Neural cell (in vitro differentiated cells): ENCODE data around the gene FOXL2. TPM values are rescaled to one million over a fixed set of nuclear protein-coding genes. Genes with fewer than 3 reads are reported as not detected.

Source experiments
- H2AFZ ChIP-seq: fragments of 200-600, 300-800 bp; sonication (generic), shearing (Covaris generic); 2 replicates; pipeline ENCODE4 v1.6.0; 2014; ENCODE audit warnings: low read depth, mild to moderate bottlenecking, antibody characterized with exemption, low read length, moderate library complexity
- H3F3A ChIP-seq: fragments of 200-600 bp; shearing (Covaris generic); 2 replicates; pipeline ENCODE4 v1.6.1; 2016; ENCODE audit warnings: mild to moderate bottlenecking, moderate library complexity, mixed read lengths, antibody characterized with exemption, low read length; ENCODE audit not compliant: insufficient read depth, poor library complexity, severe bottlenecking
- H3K27ac ChIP-seq: fragments of 200-600, 300-800 bp; sonication (generic), shearing (Covaris generic); 2 replicates; pipeline ENCODE4 v1.5.1; 2014; ENCODE audit warnings: mild to moderate bottlenecking, low read length, moderate library complexity
- H3K27me3 ChIP-seq: fragments of 300-800, 200-600 bp; sonication (generic), shearing (Covaris generic); 2 replicates; pipeline ENCODE4 v1.6.0; 2014; ENCODE audit warnings: mild to moderate bottlenecking, low read depth, low read length, moderate library complexity; ENCODE audit not compliant: insufficient read depth
- H3K36me3 ChIP-seq: fragments of 300-800, 200-600 bp; sonication (generic), shearing (Covaris generic); 2 replicates; pipeline ENCODE4 v1.5.1; 2014; ENCODE audit warnings: mild to moderate bottlenecking, antibody characterized with exemption, low read length, moderate library complexity; ENCODE audit not compliant: insufficient read depth
- H3K4me2 ChIP-seq: fragments of 300-800, 200-600 bp; sonication (generic), shearing (Covaris generic); 2 replicates; pipeline ENCODE4 v1.6.0; 2014; ENCODE audit warnings: mild to moderate bottlenecking, low read length
- H3K4me3 ChIP-seq: fragments of 300-800, 200-600 bp; sonication (generic), shearing (Covaris generic); 2 replicates; pipeline ENCODE4 v1.5.1; 2014; ENCODE audit warnings: mild to moderate bottlenecking, low read length, moderate library complexity
- H3K79me2 ChIP-seq: fragments of 200-600 bp; shearing (Covaris generic); replicated peaks from 2 replicates; pipeline ENCODE4 v1.6.0; 2014; ENCODE audit warnings: mild to moderate bottlenecking, low read length, moderate library complexity; ENCODE audit not compliant: insufficient read depth
- H3K9ac ChIP-seq: fragments of 300-800, 200-600 bp; sonication (generic), shearing (Covaris generic); 2 replicates; pipeline ENCODE4 v1.6.1; 2016; ENCODE audit warnings: mild to moderate bottlenecking, low read length, mixed read lengths
- H3K9me2 ChIP-seq: fragments of 200-600 bp; shearing (Covaris generic); 2 replicates; pipeline ENCODE4 v1.6.1; 2016; ENCODE audit warnings: mild to moderate bottlenecking, low read length, mixed read lengths; ENCODE audit not compliant: insufficient read depth
- H3K9me3 ChIP-seq: fragments of 200-600, 300-800 bp; sonication (generic), shearing (Covaris generic); 2 replicates; pipeline ENCODE4 v1.6.1; 2016; ENCODE audit warnings: mild to moderate bottlenecking, mixed run types, low read length, moderate library complexity, mixed read lengths
- H4K20me1 ChIP-seq: fragments of 200-600 bp; shearing (Covaris generic); 2 replicates; pipeline ENCODE4 v1.6.1; 2016; ENCODE audit warnings: mild to moderate bottlenecking, mixed run types; ENCODE audit not compliant: insufficient read depth
- CTCF ChIP-seq: fragments of 450-650 bp; IDR thresholded peaks from 2 replicates; pipeline ENCODE4 v1.5.1; 2014; ENCODE audit warnings: antibody characterized with exemption, mild to moderate bottlenecking, moderate library complexity; ENCODE audit not compliant: poor library complexity, severe bottlenecking
- EP300 ChIP-seq: fragments of 450-650 bp; conservative IDR thresholded peaks from 2 replicates; pipeline ENCODE4 v1.6.1; 2014; ENCODE audit warnings: antibody characterized with exemption, mild to moderate bottlenecking, moderate library complexity; ENCODE audit not compliant: poor library complexity, severe bottlenecking
- EZH2 ChIP-seq: fragments of 200-600, 300-800 bp; shearing (Covaris generic), sonication (generic); IDR thresholded peaks from 2 replicates; pipeline ENCODE4 v1.6.1; 2014; ENCODE audit warnings: antibody characterized with exemption, low read length, borderline replicate concordance, mild to moderate bottlenecking; ENCODE audit not compliant: insufficient read depth, poor library complexity, severe bottlenecking
- MXI1 ChIP-seq: fragments of 450-650 bp; conservative IDR thresholded peaks from 2 replicates; pipeline ENCODE4 v1.6.1; 2014; ENCODE audit warnings: antibody characterized with exemption, mild to moderate bottlenecking; ENCODE audit not compliant: poor library complexity, severe bottlenecking
- POLR2AphosphoS5 ChIP-seq: IDR thresholded peaks from 2 replicates; pipeline ENCODE4 v1.6.1; 2012
- RAD21 ChIP-seq: fragments of 450-650 bp; conservative IDR thresholded peaks from 2 replicates; pipeline ENCODE4 v1.6.1; 2014; ENCODE audit warnings: antibody characterized with exemption, mild to moderate bottlenecking, moderate library complexity
- REST ChIP-seq: IDR thresholded peaks from 2 replicates; pipeline ENCODE4 v1.6.1; 2012; ENCODE audit warnings: borderline replicate concordance
- SMC3 ChIP-seq: fragments of 450-650 bp; conservative IDR thresholded peaks from 2 replicates; pipeline ENCODE4 v1.6.1; 2014; ENCODE audit warnings: antibody characterized with exemption, mild to moderate bottlenecking, moderate library complexity; ENCODE audit not compliant: poor library complexity
- TAF1 ChIP-seq: IDR thresholded peaks from 2 replicates; pipeline ENCODE4 v1.6.1; 2012; ENCODE audit warnings: low read depth
- polyA plus RNA-seq: library from polyadenylated mRNA; depleted of rRNA; stranded (reverse); fragments of >200 nt; gene quantifications from 2 replicates; pipeline ENCODE4 v1.2.3, GENCODE V29; 2014

FOXL2 gene
- polyA plus RNA-seq, 1 donor from 2014 or later = not detected

GRCh38 chr3:138912237-138912636, 34.7 kb downstream of the FOXL2 start:
- no peak overlapping the region for H3K4me2 ChIP-seq
- TF ChIP-seq EZH2 (no peak), MXI1 (no peak), POLR2AphosphoS5 (no peak), RAD21 (no peak), REST (no peak), EP300 (no peak), TAF1 (no peak), SMC3 (no peak), CTCF (no peak)

GRCh38 chr3:138911621-138912020, 35.3 kb downstream of the FOXL2 start:
- no peak for TF ChIP-seq MXI1
- TF ChIP-seq POLR2AphosphoS5 = no peak
- TF ChIP-seq EP300 = no peak
- no peak for TF ChIP-seq RAD21
- TF ChIP-seq REST = no peak
- TF ChIP-seq EZH2 = no peak
- TF ChIP-seq TAF1 = no peak
- TF ChIP-seq CTCF = no peak
- TF ChIP-seq SMC3 = no peak
- no peaks in the 10 kb centered on the region for H4K20me1 ChIP-seq
- no peak overlapping the region for H3K4me2 ChIP-seq
- H3K27me3 ChIP-seq = no peaks in the 10 kb centered on the region
- H3K9me3 ChIP-seq = no peaks in the 10 kb centered on the region
- no peak overlapping the region for H3K27ac ChIP-seq
- H3K4me3 ChIP-seq = no peak overlapping the region
- H3F3A ChIP-seq = no peaks in the 10 kb centered on the region
- no peak overlapping the region for H2AFZ ChIP-seq
- no peaks in the 10 kb centered on the region for H3K9me2 ChIP-seq
- no peaks in the 10 kb centered on the region for H3K36me3 ChIP-seq
- no peak overlapping the region for H3K9ac ChIP-seq
- no peaks in the 10 kb centered on the region for H3K79me2 ChIP-seq

More at GRCh38 chr3:138912237-138912636, 34.7 kb downstream of the FOXL2 start:
- Histone ChIP-seq H3K4me3 (no peak overlapping the region), H3F3A (no peaks in the 10 kb centered on the region), H3K36me3 (no peaks in the 10 kb centered on the region), H2AFZ (no peak overlapping the region), H3K9me3 (no peaks in the 10 kb centered on the region), H3K27ac (no peak overlapping the region), H3K9ac (no peak overlapping the region), H4K20me1 (no peaks in the 10 kb centered on the region), H3K9me2 (no peaks in the 10 kb centered on the region), H3K79me2 (no peaks in the 10 kb centered on the region), H3K27me3 (no peaks in the 10 kb centered on the region)
